Astrocyte (in vitro differentiated cells and primary cell): Measurements from ENCODE around the gene ME2.
"Not testable (repeated sequence)": the region's sequence is repeated elsewhere in the genome, so short reads cannot be mapped to it uniquely, and the experiment has no call there.

Experiments used
- CTCF ChIP-seq: IDR thresholded peaks from 2 replicates; pipeline ENCODE4 v1.5.1; 2011; ENCODE audit warnings: low read depth, mild to moderate bottlenecking, inconsistent platforms, low read length, moderate library complexity; ENCODE audit not compliant: insufficient read depth
- EZH2 ChIP-seq: IDR thresholded peaks from 2 replicates; pipeline ENCODE4 v1.6.1; 2012; ENCODE audit warnings: mild to moderate bottlenecking, low read length, inconsistent platforms; ENCODE audit not compliant: insufficient read depth

- TF ChIP-seq CTCF, EZH2: not testable (repeated sequence)
These were observed 67.0 kb downstream of the ME2 start for GRCh38 chr18:50945918-50946317.
